HG02870 (cell line): Measurements from ENCODE around the gene DNMBP.
A peak's percentile ranks its signal among the peaks of the same experiment; 100 is the strongest.
"Not testable (repeated sequence)": the region's sequence is repeated elsewhere in the genome, so short reads cannot be mapped to it uniquely, and the experiment has no call there.

Experiments used
- ATAC-seq: cut with Tn5 transposase; IDR thresholded peaks from one replicate; pipeline ENCODE4 v1.9.1; 2021; ENCODE audit warnings: mild to moderate bottlenecking, moderate library complexity; ENCODE audit not compliant: unreplicated experiment

DNMBP gene

DNA sequence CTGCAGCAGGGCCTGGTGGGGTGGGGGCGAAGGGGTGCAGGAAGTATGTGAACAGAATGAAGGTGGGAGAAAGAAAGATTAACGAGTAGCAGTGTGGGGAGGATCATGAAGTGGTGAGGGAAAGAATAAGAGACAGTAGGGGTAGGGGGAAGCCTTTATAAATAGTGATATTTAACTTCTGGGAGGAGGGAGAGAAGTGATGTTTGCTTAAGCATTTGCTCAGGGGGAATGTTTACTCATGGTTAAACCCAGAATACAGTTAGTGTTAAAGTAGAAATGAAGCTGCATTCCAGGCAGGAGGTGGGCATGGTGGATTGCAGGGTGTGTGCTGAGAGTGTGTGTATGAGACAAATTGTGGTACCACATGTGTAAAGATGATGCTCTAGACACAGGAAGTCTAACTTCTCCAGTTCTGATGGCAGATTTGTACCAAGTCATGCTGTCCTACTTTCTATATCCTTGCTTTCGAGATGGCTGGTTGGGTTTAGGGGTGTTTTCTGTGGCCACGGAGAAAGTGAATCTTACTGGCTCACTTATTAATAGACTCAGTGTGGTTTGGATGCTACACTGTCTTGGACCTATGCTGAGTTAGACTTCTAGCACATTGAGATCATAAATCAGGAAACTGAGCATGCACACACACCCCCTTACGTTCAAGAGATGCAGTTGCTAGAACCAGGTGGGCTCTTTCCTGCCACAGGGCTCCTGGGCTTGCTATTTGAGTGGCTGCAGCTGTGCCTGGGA, 10.6 kb upstream of the DNMBP start:
- peak; percentile 85 for ATAC-seq

DNA sequence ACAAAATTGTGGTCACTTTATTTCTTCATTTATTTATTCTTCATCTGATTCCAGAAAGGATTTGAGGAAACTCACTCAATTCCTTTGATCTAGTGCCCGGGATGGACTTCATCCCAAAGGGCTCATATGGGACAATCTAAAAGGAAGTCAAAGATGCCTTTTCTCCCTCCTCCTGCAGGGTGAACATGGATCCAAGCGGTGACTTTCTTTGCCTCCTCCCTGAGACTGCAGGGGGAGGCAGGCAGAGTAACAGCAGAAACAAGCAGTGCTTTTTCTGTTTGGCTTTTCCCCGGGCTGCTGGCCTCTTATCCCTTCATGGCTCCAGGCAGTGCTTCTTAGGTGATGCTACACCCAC, 10.0 kb upstream of the DNMBP start:
- no peak for ATAC-seq

DNA sequence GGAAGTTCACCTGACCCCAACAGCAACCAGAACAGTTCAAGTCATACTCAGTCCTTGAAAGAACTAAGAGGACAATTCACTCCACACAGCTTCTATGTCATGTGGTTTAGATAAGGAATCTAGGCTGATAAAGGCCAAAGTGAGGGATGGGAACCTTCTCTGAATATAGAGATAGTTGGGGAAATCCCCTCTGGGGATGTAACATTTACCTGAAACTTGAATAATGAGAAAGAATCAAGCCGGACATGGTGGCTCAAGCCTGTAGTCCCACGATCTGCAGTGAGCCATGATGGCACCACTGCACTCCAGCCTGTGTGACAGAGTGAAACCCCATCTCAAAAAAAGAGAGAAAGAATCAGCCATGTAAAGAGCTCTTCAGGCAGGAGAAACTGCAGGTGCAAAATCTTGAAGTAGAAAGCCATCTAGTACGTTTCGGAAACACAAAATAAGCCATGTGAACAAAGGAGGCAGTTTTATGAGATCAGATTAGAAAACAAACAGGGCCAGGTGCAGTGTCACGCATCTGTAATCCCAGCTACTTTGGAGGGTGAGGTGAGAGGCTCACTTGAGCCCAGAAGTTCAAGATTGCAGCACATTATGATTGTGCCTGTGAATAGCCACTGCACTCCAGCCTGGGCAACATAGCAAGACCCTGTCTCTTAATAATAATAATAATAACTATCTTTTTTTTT, 4.5 kb upstream of the DNMBP start:
- peak; percentile 72 for ATAC-seq

- ATAC-seq = no peak
Measured at GRCh38 chr10:100013621-100014020, 3.9 kb upstream of the DNMBP start.

- ATAC-seq = not testable (repeated sequence)
Measured at GRCh38 chr10:100011906-100012305, 2.2 kb upstream of the DNMBP start.

- peak; percentile 29 for ATAC-seq
Measured at GRCh38 chr10:100009283-100009792, 409 bp downstream of the DNMBP start.

DNA sequence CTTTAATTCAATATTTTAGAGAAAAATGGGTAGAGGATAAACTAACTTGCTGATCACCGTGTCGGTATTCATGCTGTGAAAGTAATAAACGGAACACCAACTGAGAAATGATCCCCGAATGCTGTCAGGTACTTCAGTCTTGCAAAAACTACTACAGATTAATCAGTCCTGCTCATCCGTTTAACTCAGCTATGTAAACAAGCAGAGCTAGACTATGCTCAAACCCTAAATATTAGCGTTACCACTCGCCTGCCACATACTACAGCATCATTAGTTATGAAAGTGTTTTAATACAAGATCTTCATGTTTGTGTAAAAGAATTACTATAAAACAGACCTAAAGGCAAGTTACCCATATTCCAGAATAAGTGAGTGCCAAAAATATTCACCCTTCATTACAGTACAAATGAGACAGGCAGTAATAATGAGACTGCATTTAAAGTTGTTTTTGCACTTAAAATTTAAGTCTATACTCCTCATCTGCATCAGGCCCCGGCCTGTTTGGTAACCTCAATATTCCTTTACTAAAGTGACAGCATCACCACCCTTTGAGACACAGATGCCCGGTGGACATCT, 952 bp downstream of the DNMBP start:
- ATAC-seq = no peak

DNA sequence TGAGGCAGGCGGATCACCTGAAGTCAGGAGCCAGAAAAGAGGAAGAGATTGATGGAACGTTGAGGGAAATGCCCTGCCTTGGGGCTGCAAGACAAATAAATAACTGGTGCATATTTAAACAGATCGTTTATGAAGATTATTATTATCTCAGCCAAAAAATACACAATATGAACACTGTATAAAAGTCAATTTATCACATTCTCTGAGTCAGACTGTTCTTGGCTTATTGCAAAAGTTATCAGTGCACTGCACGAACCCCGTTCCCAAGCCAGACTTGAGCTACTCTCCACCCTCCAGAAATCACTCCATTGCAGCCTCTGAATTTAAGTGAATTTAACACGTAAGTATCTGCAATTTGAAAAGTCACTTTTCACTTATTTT, 1.6 kb downstream of the DNMBP start:
- ATAC-seq = no peak

GRCh38 chr10:100007231-100008141, 2.3 kb downstream of the DNMBP start:
- no peak for ATAC-seq

- no peak for ATAC-seq
Measured at GRCh38 chr10:100006243-100006886, 3.4 kb downstream of the DNMBP start.

DNA sequence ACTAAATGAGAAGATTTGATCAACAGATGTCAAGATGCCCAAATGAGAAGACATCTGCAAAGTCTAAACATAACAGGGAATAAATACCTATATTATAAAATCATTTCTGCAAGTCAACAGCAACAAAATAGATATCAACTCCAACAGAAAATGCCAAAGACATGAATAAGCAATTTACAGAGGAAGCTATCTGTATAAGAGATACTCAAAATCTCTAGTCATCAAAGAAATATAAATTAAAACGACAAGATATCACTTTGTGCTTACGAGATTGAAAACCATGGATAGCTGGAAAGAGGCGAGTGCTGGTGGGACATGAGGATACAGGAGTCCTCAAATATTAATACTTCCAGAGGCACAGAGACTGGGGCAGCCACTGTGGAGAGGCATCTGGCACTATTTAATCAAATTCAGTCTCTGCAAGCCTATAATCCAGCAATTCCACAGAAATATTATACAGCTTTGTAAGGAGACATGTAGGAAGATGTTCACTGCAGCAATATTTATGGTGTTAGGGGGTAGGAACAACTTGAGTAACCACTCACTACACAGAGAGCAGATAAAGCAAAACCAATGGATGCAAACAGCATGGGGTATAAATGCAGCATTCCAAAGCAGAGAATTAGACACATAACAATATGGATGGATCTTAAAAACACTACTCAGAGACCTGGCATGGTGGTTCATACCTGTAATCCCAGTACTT, 4.8 kb downstream of the DNMBP start:
- ATAC-seq = no peak

DNA sequence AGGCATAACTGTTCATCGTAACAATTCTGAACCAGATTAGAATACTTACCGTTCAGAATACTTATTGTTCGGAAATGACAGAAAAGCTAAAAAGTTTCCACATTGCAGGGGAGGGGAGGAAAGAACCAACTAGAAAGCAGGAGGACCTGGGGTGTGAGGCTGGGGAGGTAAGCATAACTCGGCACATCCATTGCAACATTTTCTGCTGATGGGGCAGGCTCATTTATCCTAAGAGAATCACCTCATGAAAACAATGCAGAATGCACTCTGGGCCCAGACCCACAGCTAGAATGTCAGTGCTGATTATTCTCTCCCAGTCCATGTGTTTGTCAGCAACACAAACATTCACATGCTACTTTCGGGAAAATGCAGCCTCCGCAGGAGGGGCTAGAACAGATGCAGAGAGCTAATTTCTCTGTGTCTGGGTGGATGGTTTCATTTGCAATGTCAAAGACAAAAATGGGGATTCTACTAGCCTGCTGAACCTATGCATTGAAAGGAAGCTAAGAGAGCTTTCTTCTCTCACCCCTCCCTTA, 9.6 kb downstream of the DNMBP start:
- ATAC-seq = no peak

- no peak for ATAC-seq
Measured at GRCh38 chr10:99999319-100000108, 10.2 kb downstream of the DNMBP start.

- ATAC-seq = no peak
Measured at GRCh38 chr10:99998889-99999288, 10.9 kb downstream of the DNMBP start.

DNA sequence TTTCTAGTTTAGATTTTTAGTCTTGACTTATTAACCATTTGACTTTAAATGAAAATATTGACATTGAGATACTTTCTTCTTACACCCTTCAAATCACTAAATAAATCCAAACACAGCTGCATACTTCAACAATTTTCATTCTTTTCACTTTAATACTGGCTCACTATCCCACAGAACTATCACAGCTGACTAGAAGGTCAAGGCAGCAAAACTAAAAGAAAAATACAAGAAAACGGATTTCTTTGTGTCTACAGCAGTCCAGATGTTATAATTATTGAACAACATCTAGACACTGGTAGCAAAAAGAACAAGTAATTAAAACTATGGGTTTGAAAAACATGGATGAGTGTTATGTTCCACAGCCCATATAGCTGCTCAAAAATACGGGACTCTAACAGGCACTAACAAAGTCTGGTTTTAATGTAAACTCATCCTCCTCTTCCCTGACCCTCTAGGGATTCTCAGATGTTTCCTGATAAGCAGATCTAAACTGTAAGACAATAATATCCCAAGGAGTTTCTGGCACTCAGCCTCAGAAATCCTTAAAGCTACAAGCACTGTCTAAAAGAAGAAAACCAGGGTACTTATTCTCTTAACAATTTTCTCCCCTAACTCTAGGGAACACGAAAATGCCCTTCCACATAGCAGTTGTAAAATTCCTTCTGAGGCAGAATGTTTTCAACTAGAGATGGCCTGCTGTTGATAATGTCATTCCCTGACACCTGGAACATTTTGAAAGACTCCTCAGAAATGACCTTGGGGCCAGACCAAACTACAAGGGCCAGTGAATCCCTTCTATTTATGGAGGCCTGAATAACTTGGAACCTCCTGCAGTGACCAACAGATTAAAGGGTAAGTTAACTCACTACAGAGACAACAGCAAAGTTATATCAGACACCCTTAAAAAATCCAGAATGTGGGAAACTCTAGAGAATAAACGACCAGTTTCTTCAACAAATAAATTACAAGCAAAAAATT, 12.8 kb downstream of the DNMBP start:
- ATAC-seq = no peak

- no peak for ATAC-seq
Measured at GRCh38 chr10:99995713-99996112, 14.0 kb downstream of the DNMBP start.

DNA sequence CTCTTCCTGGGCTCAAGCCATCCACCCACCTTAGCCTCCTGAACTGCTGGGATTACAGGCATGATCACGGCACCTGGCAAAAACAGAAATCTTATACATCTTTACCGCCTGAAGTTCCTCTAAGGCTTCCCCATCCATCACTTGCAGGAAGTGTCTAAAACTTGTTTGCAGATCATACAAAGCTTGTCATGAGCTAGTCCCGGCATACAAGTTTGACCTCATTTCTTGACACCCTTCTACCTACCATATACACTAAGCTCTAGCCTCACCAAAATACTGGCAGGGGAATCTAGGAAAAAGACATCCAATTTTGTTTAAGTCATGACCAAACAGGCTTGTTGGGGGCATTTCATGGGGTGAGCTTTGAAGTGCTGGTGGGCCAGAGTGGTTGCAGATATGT, 14.5 kb downstream of the DNMBP start:
- ATAC-seq = no peak

GRCh38 chr10:99994801-99995200, 14.9 kb downstream of the DNMBP start:
- no peak for ATAC-seq
